Measurements from ENCODE around the gene TECPR1. TPM values are rescaled to one million over a fixed set of nuclear protein-coding genes. Genes with fewer than 3 reads are reported as not detected.

The TECPR1 gene
- total and polyA plus RNA-seq, 2 experiments from 2014 or later: 4.6 to 24.4 TPM

GRCh38 chr7:98284335-98285036 lies 32.5 kb upstream of the TECPR1 start:
- Mint-ChIP-seq H3K9me3 (no peaks in the 10 kb centered on the region; the same call in 2 of the 3 replicates), H3K4me1 (peaks cover 36% of the 10 kb centered on the region), H3K4me3 (peak overlapping the region; percentile 14; the same call in 1 of the 3 replicates), H3K27me3 (ENCODE audit: insufficient read depth, low read depth, poor library complexity) (peaks cover 13% of the 10 kb centered on the region), H3K27ac (no peak overlapping the region), H3K36me3 (ENCODE audit: low read depth) (peaks cover 8% of the 10 kb centered on the region)
- Histone ChIP-seq H3K4me3 (no peak overlapping the region), H3F3A (replicated peaks; ENCODE audit: low read depth) (0 out of 2 replicates have a peak, but pooled peaks cover 4% of the 10 kb centered on the region), H3K36me3 (ENCODE audit: insufficient read depth) (no peaks in the 10 kb centered on the region), H3K9me2 (ENCODE audit: insufficient read depth) (no peaks in the 10 kb centered on the region), H3K79me2 (replicated peaks; ENCODE audit: insufficient read depth) (peaks cover 58% of the 10 kb centered on the region), H3K27ac (ENCODE audit: low read depth) (no peak overlapping the region), H3K27me3 (ENCODE audit: insufficient read depth) (no peaks in the 10 kb centered on the region), H4K20me1 (replicated peaks; ENCODE audit: insufficient read depth) (peaks cover 18% of the 10 kb centered on the region), H2AFZ (no peak overlapping the region), H3K4me1 (ENCODE audit: insufficient read depth) (peaks cover 30% of the 10 kb centered on the region), H3K4me2 (no peak overlapping the region)
- DNase-seq (ENCODE audit: low spot score): no peak
- no peak for TF ChIP-seq EZH2 (IDR thresholded peaks at IDR 0.05; ENCODE audit: low read depth, unreplicated experiment)
- TF ChIP-seq NANOG (IDR thresholded peaks at IDR 0.05; ENCODE audit: borderline replicate concordance): no peak
- no peak for TF ChIP-seq ETS1 (IDR thresholded peaks at IDR 0.05)
- no peak for TF ChIP-seq JUNB (IDR thresholded peaks at IDR 0.05; ENCODE audit: unreplicated experiment)
- no peak for TF ChIP-seq CTCF (conservative IDR thresholded peaks at IDR 0.05; ENCODE audit: low read depth in 2 of 2)
- no peak for TF ChIP-seq ZNF462 (CRISPR knock-in tag; IDR thresholded peaks at IDR 0.05)
- TF ChIP-seq CREB1 (CRISPR knock-in tag; IDR thresholded peaks at IDR 0.05; ENCODE audit: low read depth): no peak
- TF ChIP-seq STAT1 (IDR thresholded peaks at IDR 0.05; ENCODE audit: unreplicated experiment): no peak
- TF ChIP-seq EZH2phosphoT487 (IDR thresholded peaks at IDR 0.05; ENCODE audit: unreplicated experiment): no peak
- no peak for TF ChIP-seq ZNF114 (CRISPR knock-in tag; IDR thresholded peaks at IDR 0.05)
- TF ChIP-seq REST (IDR thresholded peaks at IDR 0.05; ENCODE audit: unreplicated experiment): no peak
- no peak for TF ChIP-seq ZNF331 (CRISPR knock-in tag; IDR thresholded peaks at IDR 0.05; ENCODE audit: low read depth)
- TF ChIP-seq POLR2AphosphoS5 (IDR thresholded peaks at IDR 0.05; ENCODE audit: low read depth): no peak
- ATAC-seq: no peak

Data from GM23338 (cell line).